Anterior cingulate cortex (tissue), 58 donors: ENCODE data around the gene KRTAP10-11.
"Not testable (repeated sequence)": the region's sequence is repeated elsewhere in the genome, so short reads cannot be mapped to it uniquely, and the experiment has no call there.

ENCODE experiments used
- DNase-seq, 58 donors: peaks; one replicate each; lab custom pipeline; 2025; lab: John Stamatoyannopoulos, UW

KRTAP10-11 gene

GRCh38 chr21:44637851-44638348, 8.3 kb upstream of the KRTAP10-11 start:
- DNase-seq = not testable (repeated sequence)

GRCh38 chr21:44638506-44639330, 7.5 kb upstream of the KRTAP10-11 start:
- DNase-seq = not testable (repeated sequence)

- no peak for DNase-seq
Observed at GRCh38 chr21:44639331-44639655, 6.9 kb upstream of the KRTAP10-11 start.

- DNase-seq = no peak
Observed at GRCh38 chr21:44640761-44641160, 5.5 kb upstream of the KRTAP10-11 start.

- DNase-seq = no peak
Observed at GRCh38 chr21:44643741-44644310, 2.4 kb upstream of the KRTAP10-11 start.

GRCh38 chr21:44644878-44645277, 1.3 kb upstream of the KRTAP10-11 start:
- no peak for DNase-seq

- DNase-seq = no peak
Observed at GRCh38 chr21:44647222-44647552, 973 bp downstream of the KRTAP10-11 start.

- no peak for DNase-seq
Observed at GRCh38 chr21:44648557-44649311, 2.5 kb downstream of the KRTAP10-11 start.

- no peak for DNase-seq
Observed at GRCh38 chr21:44649521-44650100, 3.4 kb downstream of the KRTAP10-11 start.

GRCh38 chr21:44650265-44650972, 4.2 kb downstream of the KRTAP10-11 start:
- no peak for DNase-seq

GRCh38 chr21:44650973-44651675, 4.9 kb downstream of the KRTAP10-11 start:
- DNase-seq = no peak

GRCh38 chr21:44653123-44653522, 6.9 kb downstream of the KRTAP10-11 start:
- DNase-seq = no peak

GRCh38 chr21:44653656-44654575, 7.7 kb downstream of the KRTAP10-11 start:
- DNase-seq = no peak

- DNase-seq = no peak
Observed at GRCh38 chr21:44654576-44655175, 8.5 kb downstream of the KRTAP10-11 start, which contains the start of gene KRTAP12-4. Gene KRTAP12-4, minus strand, starts transcription at chr21:44654659. Its CDS starts 45 bp downstream, at chr21:44654614.

GRCh38 chr21:44656868-44657267, 10.7 kb downstream of the KRTAP10-11 start:
- no peak for DNase-seq

GRCh38 chr21:44657635-44658540, 11.7 kb downstream of the KRTAP10-11 start, which contains the start of gene KRTAP12-3:
Gene KRTAP12-3, plus strand, starts transcription at chr21:44657932. Its CDS starts 48 bp downstream, at chr21:44657980.
- no peak for DNase-seq

- DNase-seq = no peak
Observed at GRCh38 chr21:44658541-44658910, 12.3 kb downstream of the KRTAP10-11 start.
